ENCODE measurements around the gene PDE2A. TPM values are rescaled to one million over a fixed set of nuclear protein-coding genes. Genes with fewer than 3 reads are reported as not detected.

The PDE2A gene
- total and polyA plus RNA-seq, 2 donors (not counting 3 experiments of a cell fraction or from before 2014, with no cell fraction given): 14.8 to 16.8 TPM

- Histone ChIP-seq H3K4me3 (replicated peaks in 1 of 3; ENCODE audit: insufficient read depth in 1 of 3, low read depth in 1 of 3, low read length in 3 of 3) (no peak overlapping the region), H3K9me3 (replicated peaks; ENCODE audit: control insufficient read depth, insufficient read depth, low read length) (no peaks in the 10 kb centered on the region), H3K79me2 (ENCODE audit: control insufficient read depth, insufficient read depth, low read length) (no peaks in the 10 kb centered on the region), H3K9ac (replicated peaks; ENCODE audit: extremely low read depth, insufficient read depth, low read length) (no peak overlapping the region), H3K9me1 (replicated peaks; ENCODE audit: control insufficient read depth, extremely low read depth, insufficient read depth, low read length) (no peaks in the 10 kb centered on the region), H3K4me2 (ENCODE audit: insufficient read depth, low read length) (no peak overlapping the region), H3K4me1 (ENCODE audit: control insufficient read depth, extremely low read depth, insufficient read depth, low read length) (no peaks in the 10 kb centered on the region), H3K27ac (ENCODE audit: insufficient read depth, low read depth, low read length) (no peak overlapping the region), H4K20me1 (replicated peaks; ENCODE audit: control insufficient read depth, extremely low read depth, insufficient read depth, low read length) (no peaks in the 10 kb centered on the region), H2AFZ (ENCODE audit: low read depth, low read length) (no peak overlapping the region), H3K36me3 (ENCODE audit: control insufficient read depth in 2 of 2, extremely low read depth in 1 of 2, insufficient read depth in 2 of 2, low read length in 2 of 2) (no peaks in the 10 kb centered on the region), H3K27me3 (ENCODE audit: control insufficient read depth in 2 of 2, insufficient read depth in 2 of 2, low read length in 2 of 2) (peaks cover 33 to 47% of the 10 kb centered on the region in 2 experiments)
- dilution Hi-C loops (cut with MboI; ENCODE audit: extremely low pct_ligation_motif_present, low sequenced_read_pairs): no loop called here
- FAIRE-seq: no peak
- ChIA-PET POLR2A (no interaction called here), CTCF (interaction anchor here (1.2 to 6.1 kb wide), 4 partner anchors 11 to 201 kb away, joined by 4 to 60 read pairs (median 4); no protein-coding TSS in a partner anchor)
- no TSS peak for BruUV-seq (replicated peaks)
- TF ChIP-seq JUN (IDR thresholded peaks at IDR 0.05; ENCODE audit: borderline replicate concordance, insufficient read depth, insufficient read length, low read depth) (no peak), GATA2 (IDR thresholded peaks at IDR 0.05; ENCODE audit: insufficient read depth, insufficient read length, low read depth, low read length) (no peak), CTCF (IDR thresholded peaks at IDR 0.05; ENCODE audit: extremely low read depth in 1 of 2, insufficient read depth in 1 of 2, low read depth in 1 of 2, low read length in 2 of 2) (no peak), MYC (IDR thresholded peaks at IDR 0.05; ENCODE audit: low read depth, low read length) (no peak), FOS (IDR thresholded peaks at IDR 0.05; ENCODE audit: borderline replicate concordance, insufficient read depth, low read length) (no peak), POLR2AphosphoS5 (IDR thresholded peaks at IDR 0.05; ENCODE audit: insufficient read depth, low read depth, low read length) (no peak), MAX (IDR thresholded peaks at IDR 0.05; ENCODE audit: insufficient read depth, insufficient read length) (no peak), EZH2 (IDR thresholded peaks at IDR 0.05; ENCODE audit: borderline replicate concordance, low read depth, low read length, severe bottlenecking) (no peak), POLR2A (IDR thresholded peaks at IDR 0.05; ENCODE audit: low read depth, low read length) (no peak)
- DNase-seq (ENCODE audit: low read depth, low spot score): no peak
- intact Hi-C loops (cut with micrococcal nuclease): no loop called here
These were observed 1.5 kb downstream of the PDE2A start for GRCh38 chr11:72672597-72673238.

All from endothelial cell of umbilical vein (primary cell).